Peyer's patch (tissue), 4 donors: ENCODE data around the gene NDUFV1.
"Not testable (repeated sequence)": the region's sequence is repeated elsewhere in the genome, so short reads cannot be mapped to it uniquely, and the experiment has no call there.

ENCODE experiments used
- CTCF ChIP-seq, 6 experiments: fragments of 450-650 bp in 4 of 6; fragments of 200-600 bp in 2 of 6; sonication (generic) in 1 of 6; IDR thresholded peaks; one replicate each; pipeline ENCODE4 v1.5.1; 2017 to 2019; ENCODE audit warnings: antibody characterized with exemption in 6 of 6, mild to moderate bottlenecking in 3 of 6, moderate library complexity in 1 of 6
- POLR2A ChIP-seq, 2 donors: fragments of 450-650 bp; IDR thresholded peaks; one replicate each; pipeline ENCODE4 v1.5.1; 2017; ENCODE audit warnings: antibody characterized with exemption in 2 of 2, mild to moderate bottlenecking in 2 of 2, moderate library complexity in 2 of 2

- not testable (repeated sequence) for TF ChIP-seq CTCF, POLR2A (IDR thresholded peaks at IDR 0.05)
Observed at GRCh38 chr11:67588899-67589415, 17.8 kb upstream of the NDUFV1 start.
